ENCODE results near the gene YIPF1.

- TF ChIP-seq CTCF (IDR thresholded peaks at IDR 0.05; ENCODE audit: insufficient read depth, low read length), result no peak
- no peak for TF ChIP-seq REST (IDR thresholded peaks at IDR 0.05; ENCODE audit: insufficient replicate concordance, low read depth)
Measured at GRCh38 chr1:53819387-53819786, 70.2 kb downstream of the YIPF1 start.

Data from HL-60 (cell line).